Measurements from ENCODE around the gene OR8B3.

OR8B3 gene

GRCh38 chr11:124424384-124424921 is 25.6 kb upstream of the OR8B3 start, which contains the start of gene OR8B4:
Gene OR8B4, minus strand, starts transcription at chr11:124424871. Its CDS starts 0 bp downstream, at chr11:124424871.
- Histone ChIP-seq H3K79me2 (ENCODE audit: control insufficient read depth, low read length) (no peaks in the 10 kb centered on the region), H3K36me3 (ENCODE audit: control insufficient read depth, low read length) (no peaks in the 10 kb centered on the region), H3K27ac (ENCODE audit: low read depth, low read length) (no peak within 1 kb of the TSS), H3K9me3 (ENCODE audit: control insufficient read depth, insufficient read depth, low read length) (no peaks in the 10 kb centered on the region), H3K4me2 (ENCODE audit: low read length) (no peak within 1 kb of the TSS), H3K4me3 (ENCODE audit: low read length) (no peak within 1 kb of the TSS), H3K9me2 (replicated peaks; ENCODE audit: control insufficient read depth, low read length) (no peaks in the 10 kb centered on the region), H3F3A (ENCODE audit: control insufficient read depth, insufficient read depth) (no peaks in the 10 kb centered on the region), H4K20me1 (ENCODE audit: control insufficient read depth, insufficient read depth, low read depth, low read length) (no peaks in the 10 kb centered on the region), H3K27me3 (ENCODE audit: control insufficient read depth, low read length) (0 out of 2 replicates have a peak, but pooled peaks cover 2% of the 10 kb centered on the region), H3K4me1 (ENCODE audit: control insufficient read depth, low read length) (no peaks in the 10 kb centered on the region)
- no peak for TF ChIP-seq EZH2phosphoT487 (IDR thresholded peaks at IDR 0.05; ENCODE audit: borderline replicate concordance, low read length)
- TF ChIP-seq, protein P1, sequence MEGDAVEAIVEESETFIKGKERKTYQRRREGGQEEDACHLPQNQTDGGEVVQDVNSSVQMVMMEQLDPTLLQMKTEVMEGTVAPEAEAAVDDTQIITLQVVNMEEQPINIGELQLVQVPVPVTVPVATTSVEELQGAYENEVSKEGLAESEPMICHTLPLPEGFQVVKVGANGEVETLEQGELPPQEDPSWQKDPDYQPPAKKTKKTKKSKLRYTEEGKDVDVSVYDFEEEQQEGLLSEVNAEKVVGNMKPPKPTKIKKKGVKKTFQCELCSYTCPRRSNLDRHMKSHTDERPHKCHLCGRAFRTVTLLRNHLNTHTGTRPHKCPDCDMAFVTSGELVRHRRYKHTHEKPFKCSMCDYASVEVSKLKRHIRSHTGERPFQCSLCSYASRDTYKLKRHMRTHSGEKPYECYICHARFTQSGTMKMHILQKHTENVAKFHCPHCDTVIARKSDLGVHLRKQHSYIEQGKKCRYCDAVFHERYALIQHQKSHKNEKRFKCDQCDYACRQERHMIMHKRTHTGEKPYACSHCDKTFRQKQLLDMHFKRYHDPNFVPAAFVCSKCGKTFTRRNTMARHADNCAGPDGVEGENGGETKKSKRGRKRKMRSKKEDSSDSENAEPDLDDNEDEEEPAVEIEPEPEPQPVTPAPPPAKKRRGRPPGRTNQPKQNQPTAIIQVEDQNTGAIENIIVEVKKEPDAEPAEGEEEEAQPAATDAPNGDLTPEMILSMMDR (IDR thresholded peaks at IDR 0.05; ENCODE audit: low read depth, low read length, poor library complexity, severe bottlenecking), result no peak

GRCh38 chr11:124421043-124421442 is 22.2 kb upstream of the OR8B3 start:
- no peaks in the 10 kb centered on the region for H3K79me2 ChIP-seq (ENCODE audit: control insufficient read depth, low read length)
- TF ChIP-seq, protein P1 (IDR thresholded peaks at IDR 0.05; ENCODE audit: low read depth, low read length, poor library complexity, severe bottlenecking), result no peak
- no peak for TF ChIP-seq EZH2phosphoT487 (IDR thresholded peaks at IDR 0.05; ENCODE audit: borderline replicate concordance, low read length)
- no peak overlapping the region for H3K4me2 ChIP-seq (ENCODE audit: low read length)
- no peaks in the 10 kb centered on the region for H3K9me3 ChIP-seq (ENCODE audit: control insufficient read depth, insufficient read depth, low read length)
- H3K4me3 ChIP-seq (ENCODE audit: low read length), result no peak overlapping the region
- H3F3A ChIP-seq (ENCODE audit: control insufficient read depth, insufficient read depth), result no peaks in the 10 kb centered on the region
- H3K36me3 ChIP-seq (ENCODE audit: control insufficient read depth, low read length), result no peaks in the 10 kb centered on the region
- no peaks in the 10 kb centered on the region for H3K9me2 ChIP-seq (replicated peaks; ENCODE audit: control insufficient read depth, low read length)
- H4K20me1 ChIP-seq (ENCODE audit: control insufficient read depth, insufficient read depth, low read depth, low read length), result no peaks in the 10 kb centered on the region
- H3K27me3 ChIP-seq (ENCODE audit: control insufficient read depth, low read length), result 0 out of 2 replicates have a peak, but pooled peaks cover 2% of the 10 kb centered on the region
- H3K4me1 ChIP-seq (ENCODE audit: control insufficient read depth, low read length), result no peaks in the 10 kb centered on the region
- H3K27ac ChIP-seq (ENCODE audit: low read depth, low read length), result no peak overlapping the region

GRCh38 chr11:124415356-124415923 is 16.6 kb upstream of the OR8B3 start:
- Histone ChIP-seq H3K27ac (ENCODE audit: low read depth, low read length) (no peak overlapping the region), H3K9me2 (replicated peaks; ENCODE audit: control insufficient read depth, low read length) (no peaks in the 10 kb centered on the region), H3K4me2 (ENCODE audit: low read length) (no peak overlapping the region), H3K4me3 (ENCODE audit: low read length) (no peak overlapping the region), H3K79me2 (ENCODE audit: control insufficient read depth, low read length) (no peaks in the 10 kb centered on the region), H3F3A (ENCODE audit: control insufficient read depth, insufficient read depth) (no peaks in the 10 kb centered on the region), H4K20me1 (ENCODE audit: control insufficient read depth, insufficient read depth, low read depth, low read length) (no peaks in the 10 kb centered on the region), H3K4me1 (ENCODE audit: control insufficient read depth, low read length) (no peaks in the 10 kb centered on the region), H3K27me3 (ENCODE audit: control insufficient read depth, low read length) (0 out of 2 replicates have a peak, but pooled peaks cover 2% of the 10 kb centered on the region), H3K9me3 (ENCODE audit: control insufficient read depth, insufficient read depth, low read length) (no peaks in the 10 kb centered on the region), H3K36me3 (ENCODE audit: control insufficient read depth, low read length) (no peaks in the 10 kb centered on the region)
- TF ChIP-seq, protein P1 (IDR thresholded peaks at IDR 0.05; ENCODE audit: low read depth, low read length, poor library complexity, severe bottlenecking), result no peak
